HUES64 (cell line): Measurements from ENCODE around the gene MASTL.

Experiments used
- H3K27ac ChIP-seq: 2 replicates; pipeline ENCODE4 v1.7.0; 2013; ENCODE audit warnings: low read depth, low read length, inconsistent platforms
- H3K27me3 ChIP-seq: 2 replicates; pipeline ENCODE4 v1.6.1; 2013; ENCODE audit warnings: mild to moderate bottlenecking, low read length; ENCODE audit not compliant: insufficient read depth
- H3K36me3 ChIP-seq: 2 replicates; pipeline ENCODE4 v1.6.1; 2013; ENCODE audit warnings: mild to moderate bottlenecking, low read length; ENCODE audit not compliant: insufficient read depth
- H3K4me1 ChIP-seq: 2 replicates; pipeline ENCODE4 v1.6.1; 2013; ENCODE audit warnings: mild to moderate bottlenecking, low read length, moderate library complexity; ENCODE audit not compliant: insufficient read depth
- H3K4me3 ChIP-seq: 2 replicates; pipeline ENCODE4 v1.5.1; 2013; ENCODE audit warnings: mild to moderate bottlenecking, low read length, moderate library complexity
- H3K9ac ChIP-seq: 2 replicates; pipeline ENCODE4 v1.6.1; 2013; ENCODE audit warnings: mild to moderate bottlenecking, low read depth, low read length
- H3K9me3 ChIP-seq: 2 replicates; pipeline ENCODE4 v1.6.1; 2013; ENCODE audit warnings: low read depth, low read length; ENCODE audit not compliant: insufficient read depth
- WGBS: fragments of 150-250, 120-280 bp; methylation state at CpG from one replicate; pipeline ENCODE4 v1.1.7; 2013; ENCODE audit warnings: missing lambda C conversion rate; 5-methylcytosine and 5-hydroxymethylcytosine counted together

The MASTL gene

GRCh38 chr10:27225011-27225590 lies 69.9 kb downstream of the MASTL start:
- Histone ChIP-seq H3K4me1 (no peaks in the 10 kb centered on the region), H3K4me3 (no peak overlapping the region), H3K27me3 (no peaks in the 10 kb centered on the region), H3K36me3 (peaks cover 31% of the 10 kb centered on the region), H3K9me3 (no peaks in the 10 kb centered on the region), H3K9ac (no peak overlapping the region), H3K27ac (no peak overlapping the region)
- 67% methylated on average over 7 of the region's 8 CpGs for WGBS

- Histone ChIP-seq H3K4me1 (no peaks in the 10 kb centered on the region), H3K36me3 (peaks cover 32% of the 10 kb centered on the region), H3K9me3 (no peaks in the 10 kb centered on the region), H3K9ac (no peak overlapping the region), H3K27me3 (no peaks in the 10 kb centered on the region), H3K27ac (no peak overlapping the region), H3K4me3 (no peak overlapping the region)
- 55% methylated on average over 3 of the region's 3 CpGs for WGBS
These were observed 70.6 kb downstream of the MASTL start for GRCh38 chr10:27225642-27226257.

- no peaks in the 10 kb centered on the region for H3K9me3 ChIP-seq
- peaks cover 25% of the 10 kb centered on the region for H3K36me3 ChIP-seq
- H3K4me1 ChIP-seq: no peaks in the 10 kb centered on the region
- no peak overlapping the region for H3K9ac ChIP-seq
- H3K4me3 ChIP-seq: no peak overlapping the region
- H3K27me3 ChIP-seq: no peaks in the 10 kb centered on the region
- WGBS: 83% methylated on average over 1 of the region's 1 CpG
- no peak overlapping the region for H3K27ac ChIP-seq
These were observed 74.9 kb downstream of the MASTL start for GRCh38 chr10:27230022-27230421.

GRCh38 chr10:27235706-27236105 lies 80.6 kb downstream of the MASTL start:
- H3K9ac ChIP-seq: no peak overlapping the region
- peaks cover 4% of the 10 kb centered on the region; the same call in 1 of the 2 replicates for H3K4me1 ChIP-seq
- peaks cover 13% of the 10 kb centered on the region for H3K36me3 ChIP-seq
- H3K27ac ChIP-seq: no peak overlapping the region
- H3K9me3 ChIP-seq: no peaks in the 10 kb centered on the region
- 86% methylated on average over 1 of the region's 1 CpG for WGBS
- H3K27me3 ChIP-seq: no peaks in the 10 kb centered on the region
- H3K4me3 ChIP-seq: no peak overlapping the region
